GM21576 (cell line): ENCODE results near the gene LCE6A.

Experiments used
- ATAC-seq: cut with Tn5 transposase; IDR thresholded peaks from one replicate; pipeline ENCODE4 v1.9.1; 2021; ENCODE audit warnings: mild to moderate bottlenecking, moderate library complexity; ENCODE audit not compliant: unreplicated experiment

Gene LCE6A

GRCh38 chr1:152873495-152873894 lies 30.8 kb downstream of the LCE6A start:
- no peak for ATAC-seq

- ATAC-seq: no peak
Measured at GRCh38 chr1:152876827-152877226, 34.2 kb downstream of the LCE6A start.

GRCh38 chr1:152878042-152878441 lies 35.4 kb downstream of the LCE6A start, which contains the start of gene SMCP:
SMCP (plus strand) TSS chr1:152878322; CDS start chr1:152884423, 6,101 bp downstream.
- ATAC-seq: no peak

- no peak for ATAC-seq
Measured at GRCh38 chr1:152879559-152880198, 37.0 kb downstream of the LCE6A start.

GRCh38 chr1:152880316-152880715 lies 37.7 kb downstream of the LCE6A start:
- no peak for ATAC-seq

GRCh38 chr1:152880907-152881306 lies 38.3 kb downstream of the LCE6A start:
- ATAC-seq: peak; percentile 74

GRCh38 chr1:152884085-152884484 lies 41.4 kb downstream of the LCE6A start:
- no peak for ATAC-seq

- ATAC-seq: no peak
Measured at GRCh38 chr1:152884506-152884905, 41.9 kb downstream of the LCE6A start.

- no peak for ATAC-seq
Measured at GRCh38 chr1:152884966-152885624, 42.4 kb downstream of the LCE6A start.

GRCh38 chr1:152886085-152886484 lies 43.4 kb downstream of the LCE6A start:
- ATAC-seq: no peak

- no peak for ATAC-seq
Measured at GRCh38 chr1:152886758-152887409, 44.2 kb downstream of the LCE6A start.

GRCh38 chr1:152888126-152888525 lies 45.5 kb downstream of the LCE6A start:
- no peak for ATAC-seq
